GM11168 (cell line): Measurements from ENCODE around the gene MCRIP2.

Experiments
- in situ Hi-C: fragments of 300-500 bp; cut with MboI; formaldehyde crosslinking; loops from one replicate; pipeline ENCODE4 v1.12.0; 2022; ENCODE audit warnings: low sequenced_read_pairs; ENCODE audit not compliant: unreplicated experiment

MCRIP2 gene

DNA sequence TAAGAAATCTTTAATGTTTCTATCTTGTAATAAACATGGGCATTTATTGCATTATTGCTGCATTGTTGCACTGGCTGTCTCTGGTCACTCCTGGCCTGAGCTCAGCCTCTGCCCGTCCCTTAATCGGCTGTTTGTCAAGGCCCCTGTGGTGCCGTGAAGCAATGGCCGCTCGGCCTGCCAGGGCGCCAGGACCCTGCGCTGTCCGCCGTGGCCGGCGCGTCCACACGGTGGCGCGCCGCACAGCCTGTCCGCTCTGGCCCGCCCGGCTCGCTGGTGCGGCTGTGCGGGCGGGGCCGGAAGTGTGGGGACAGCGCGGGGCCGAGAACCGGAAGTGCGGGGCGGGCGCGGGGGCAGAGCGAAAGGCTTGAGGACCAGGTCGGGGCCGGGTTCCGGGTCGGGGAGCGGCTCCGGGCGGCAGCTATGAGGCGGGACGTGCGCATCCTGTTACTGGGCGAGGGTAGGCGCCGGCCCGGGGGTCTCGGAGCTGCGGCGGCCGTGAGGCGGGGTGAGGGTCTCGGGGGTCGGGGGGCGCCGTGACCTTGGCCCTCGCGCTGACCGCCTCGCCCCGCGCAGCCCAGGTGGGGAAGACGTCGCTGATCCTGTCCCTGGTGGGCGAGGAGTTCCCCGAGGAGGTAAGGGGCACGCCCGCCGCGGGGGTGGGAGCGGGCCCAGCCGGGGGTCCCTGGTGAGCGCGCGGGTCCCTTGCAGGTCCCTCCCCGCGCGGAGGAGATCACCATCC lies 26.3 kb downstream of the MCRIP2 start, which contains the start of gene RHOT2:
TSS of gene RHOT2 (plus strand) at position 353 of the 739 bp plus-strand sequence. CDS start at position 421, 68 bp downstream.
- in situ Hi-C loops = no loop called here

DNA sequence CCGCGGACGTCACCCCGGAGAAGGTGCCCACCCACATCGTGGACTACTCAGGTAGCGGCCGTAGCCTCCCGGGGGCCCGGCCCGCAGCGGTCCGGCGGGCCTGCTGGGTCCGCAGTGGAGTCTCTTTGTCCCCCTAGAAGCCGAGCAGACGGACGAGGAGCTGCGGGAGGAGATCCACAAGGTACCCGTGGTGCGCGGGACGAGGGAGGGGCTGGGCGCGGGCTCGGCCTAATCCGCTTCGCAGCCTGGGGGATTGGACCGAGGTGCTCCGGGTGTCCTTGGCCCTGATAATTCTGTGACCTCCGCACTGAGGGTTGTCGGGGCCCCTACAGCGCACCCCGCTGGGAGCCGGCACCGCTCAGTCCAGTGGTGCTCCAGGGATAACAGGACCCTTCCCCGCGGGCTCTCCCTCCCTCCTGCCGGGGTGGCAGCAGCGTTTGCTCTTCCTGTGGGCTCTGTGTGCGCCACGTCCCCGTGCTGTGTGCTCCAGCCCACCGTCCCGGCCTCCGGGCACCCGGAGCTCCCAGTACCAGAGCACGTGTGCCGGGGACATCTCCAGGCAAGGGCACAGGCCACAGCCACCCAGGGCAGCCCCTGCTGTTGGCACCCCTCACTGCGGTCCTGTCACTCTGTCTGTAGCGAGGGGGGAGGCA lies 27.0 kb downstream of the MCRIP2 start:
- in situ Hi-C loops = no loop called here

DNA sequence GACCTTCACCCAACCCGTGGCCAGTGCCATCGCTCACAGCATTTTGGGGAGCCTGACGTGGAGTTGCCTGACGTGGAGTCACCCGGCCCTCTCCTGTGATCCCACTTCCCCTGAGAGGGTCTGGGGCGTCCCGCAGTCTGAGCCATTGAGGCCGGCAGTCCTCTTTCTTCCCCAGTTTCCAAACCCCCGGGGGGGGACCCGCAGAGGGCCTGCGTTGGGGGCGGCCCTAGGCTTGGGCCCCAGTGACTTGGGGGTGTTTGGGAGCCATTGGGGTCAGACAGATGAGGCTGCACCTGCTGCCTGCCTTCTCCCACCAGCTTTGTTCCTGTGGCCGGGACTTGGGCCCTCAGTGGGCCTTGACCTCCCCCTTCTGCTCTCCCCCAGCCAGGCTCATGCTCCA lies 28.0 kb downstream of the MCRIP2 start:
- in situ Hi-C loops = no loop called here

DNA sequence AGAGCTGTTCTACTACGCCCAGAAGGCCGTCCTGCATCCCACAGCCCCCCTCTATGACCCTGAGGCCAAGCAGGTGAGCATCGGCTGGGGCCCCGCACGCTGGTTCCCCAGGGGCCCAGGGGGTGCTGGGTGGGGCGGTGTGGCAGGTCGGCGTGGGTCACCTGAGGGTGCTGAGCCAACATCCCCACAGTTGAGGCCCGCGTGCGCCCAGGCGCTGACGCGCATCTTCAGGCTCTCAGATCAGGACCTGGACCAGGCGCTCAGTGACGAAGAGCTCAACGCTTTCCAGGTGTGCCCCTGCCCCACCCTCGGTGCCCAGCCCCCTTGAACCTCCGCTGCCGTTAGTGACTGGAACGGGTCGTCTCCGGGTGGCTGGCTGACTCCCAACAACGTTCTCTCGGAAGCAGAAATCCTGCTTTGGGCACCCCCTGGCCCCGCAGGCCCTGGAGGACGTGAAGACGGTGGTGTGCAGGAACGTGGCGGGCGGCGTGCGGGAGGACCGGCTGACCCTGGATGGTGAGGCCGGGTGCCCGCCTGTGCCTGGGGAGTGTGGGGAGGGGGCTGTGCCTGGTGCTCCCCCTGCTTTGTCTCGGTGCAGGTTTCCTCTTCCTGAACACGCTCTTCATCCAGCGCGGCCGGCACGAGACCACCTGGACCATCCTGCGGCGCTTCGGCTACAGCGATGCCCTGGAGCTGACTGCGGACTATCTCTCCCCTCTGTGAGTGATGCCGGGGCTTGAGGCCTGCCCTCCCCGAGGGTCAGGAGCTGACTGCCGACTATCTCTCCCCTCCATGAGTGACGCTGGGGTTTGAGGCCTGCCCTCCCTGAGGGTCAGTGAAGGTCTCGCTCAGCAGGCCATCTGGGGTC lies 29.1 kb downstream of the MCRIP2 start:
- in situ Hi-C loops = no loop called here

DNA sequence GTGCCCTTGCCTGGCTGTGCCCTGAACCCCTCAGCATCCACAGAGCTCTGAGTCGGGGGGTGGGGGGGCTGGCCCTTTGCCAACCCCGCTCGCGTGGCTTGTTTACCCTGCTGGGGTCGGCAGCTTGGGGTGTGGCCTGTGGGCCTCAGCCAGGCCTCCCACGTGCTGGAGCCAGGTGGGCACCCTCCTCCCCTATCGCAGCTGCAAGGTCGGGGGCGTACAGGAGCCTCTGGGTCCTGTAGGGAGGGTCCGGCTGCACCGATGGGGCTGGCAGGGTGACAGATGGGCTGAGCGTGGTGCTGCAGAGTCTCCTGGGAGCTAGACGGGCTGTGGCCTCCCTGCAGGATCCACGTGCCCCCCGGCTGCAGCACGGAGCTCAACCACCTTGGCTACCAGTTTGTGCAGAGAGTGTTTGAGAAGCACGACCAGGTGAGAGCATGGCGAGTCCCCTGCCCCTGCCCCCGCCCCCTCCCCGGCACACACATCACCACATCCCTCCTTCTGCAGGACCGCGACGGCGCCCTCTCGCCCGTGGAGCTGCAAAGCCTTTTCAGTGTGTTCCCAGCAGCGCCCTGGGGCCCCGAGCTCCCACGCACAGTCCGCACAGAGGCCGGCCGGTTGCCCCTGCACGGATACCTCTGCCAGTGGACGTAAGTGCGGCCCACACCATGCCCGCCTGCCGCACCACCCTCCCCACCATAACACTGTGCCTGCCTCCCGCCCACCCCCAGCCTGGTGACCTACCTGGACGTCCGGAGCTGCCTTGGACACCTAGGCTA lies 29.9 kb downstream of the MCRIP2 start:
- in situ Hi-C loops = no loop called here

DNA sequence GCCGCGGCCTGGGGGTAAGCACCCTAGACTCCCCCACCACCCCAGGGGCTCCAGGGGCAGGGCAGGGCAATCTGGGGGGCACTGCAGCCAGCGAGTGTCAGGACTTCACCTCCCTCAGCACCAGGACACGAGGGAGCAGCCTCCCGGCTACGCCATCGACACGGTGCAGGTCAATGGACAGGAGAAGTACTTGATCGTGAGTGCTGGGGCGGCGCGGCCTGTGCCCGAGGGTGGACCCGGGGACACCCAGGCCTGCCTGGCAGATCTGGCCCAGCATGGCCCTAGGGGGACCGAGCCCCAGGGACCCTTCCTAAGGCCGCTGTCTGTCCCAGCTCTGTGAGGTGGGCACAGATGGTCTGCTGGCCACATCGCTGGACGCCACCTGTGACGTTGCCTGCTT lies 30.7 kb downstream of the MCRIP2 start:
- in situ Hi-C loops = no loop called here

DNA sequence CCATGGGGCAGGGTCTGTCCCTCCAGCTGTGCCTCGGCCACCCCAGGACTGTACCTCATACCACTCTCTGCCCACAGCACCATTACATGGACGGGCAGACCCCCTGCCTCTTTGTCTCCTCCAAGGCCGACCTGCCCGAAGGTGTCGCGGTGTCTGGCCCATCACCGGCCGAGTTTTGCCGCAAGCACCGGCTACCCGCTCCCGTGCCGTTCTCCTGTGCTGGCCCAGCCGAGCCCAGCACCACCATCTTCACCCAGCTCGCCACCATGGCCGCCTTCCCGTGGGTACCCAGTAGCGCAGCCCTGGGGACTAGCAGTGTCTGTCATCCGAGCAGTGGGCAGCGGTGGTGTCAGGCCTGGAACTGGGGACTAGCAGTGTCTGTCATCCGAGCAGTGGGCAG lies 31.2 kb downstream of the MCRIP2 start:
- in situ Hi-C loops = no loop called here

DNA sequence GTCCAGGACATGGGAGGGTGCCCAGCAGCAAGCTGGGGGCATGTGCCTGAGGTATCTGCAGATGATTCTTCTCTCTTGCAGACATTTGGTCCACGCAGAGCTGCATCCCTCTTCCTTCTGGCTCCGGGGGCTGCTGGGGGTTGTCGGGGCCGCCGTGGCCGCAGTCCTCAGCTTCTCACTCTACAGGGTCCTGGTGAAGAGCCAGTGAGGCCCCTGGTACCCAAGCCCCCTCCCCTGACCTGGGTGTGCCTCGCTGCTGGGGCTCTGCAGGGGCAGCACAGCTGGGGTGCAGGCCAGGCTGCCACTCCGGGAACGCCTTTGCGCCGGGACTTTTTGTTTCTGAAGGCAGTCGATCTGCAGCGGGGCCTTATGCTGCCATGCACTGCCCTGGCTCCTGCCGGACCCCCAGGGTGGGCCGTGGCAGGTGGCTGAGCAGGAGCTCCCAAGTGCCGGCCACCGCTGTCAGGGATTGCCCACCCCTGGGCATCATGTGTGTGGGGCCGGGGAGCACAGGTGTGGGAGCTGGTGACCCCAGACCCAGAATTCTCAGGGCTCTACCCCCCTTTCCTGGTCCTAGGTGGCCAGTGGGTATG lies 31.9 kb downstream of the MCRIP2 start:
- in situ Hi-C loops = no loop called here

DNA sequence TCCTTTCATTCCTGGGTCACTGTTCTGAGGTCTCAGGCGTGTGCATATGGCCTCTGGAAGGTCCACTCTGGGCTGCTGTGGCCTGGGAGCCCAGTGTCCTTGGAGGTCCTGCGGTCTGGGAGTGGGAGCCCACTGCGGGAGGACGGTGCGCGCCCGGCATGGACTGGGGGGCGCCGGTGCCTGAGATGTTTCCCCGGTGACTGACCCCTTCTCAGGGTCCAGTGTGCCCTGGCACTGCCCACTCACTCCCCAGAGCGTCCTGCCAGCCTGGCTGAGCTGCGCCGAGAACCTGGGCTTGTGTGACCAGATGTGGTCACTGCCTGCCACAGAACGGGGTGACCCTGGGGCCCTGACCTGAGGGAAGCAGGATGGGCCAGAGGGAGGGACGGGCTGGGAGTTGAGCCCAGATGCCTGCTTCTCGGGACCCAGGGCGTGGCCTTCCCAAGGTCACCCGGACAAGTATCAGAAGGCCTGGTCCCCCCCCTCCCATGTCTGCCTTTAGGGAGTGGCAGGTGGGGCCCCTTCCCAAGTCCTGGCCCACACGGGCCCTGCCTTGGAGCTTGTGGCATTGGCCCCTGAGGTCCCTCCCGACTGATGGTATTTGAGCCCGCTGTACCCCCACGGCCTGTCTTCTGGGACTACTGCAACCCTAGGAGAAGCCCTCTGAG lies 32.7 kb downstream of the MCRIP2 start:
- in situ Hi-C loops = no loop called here

DNA sequence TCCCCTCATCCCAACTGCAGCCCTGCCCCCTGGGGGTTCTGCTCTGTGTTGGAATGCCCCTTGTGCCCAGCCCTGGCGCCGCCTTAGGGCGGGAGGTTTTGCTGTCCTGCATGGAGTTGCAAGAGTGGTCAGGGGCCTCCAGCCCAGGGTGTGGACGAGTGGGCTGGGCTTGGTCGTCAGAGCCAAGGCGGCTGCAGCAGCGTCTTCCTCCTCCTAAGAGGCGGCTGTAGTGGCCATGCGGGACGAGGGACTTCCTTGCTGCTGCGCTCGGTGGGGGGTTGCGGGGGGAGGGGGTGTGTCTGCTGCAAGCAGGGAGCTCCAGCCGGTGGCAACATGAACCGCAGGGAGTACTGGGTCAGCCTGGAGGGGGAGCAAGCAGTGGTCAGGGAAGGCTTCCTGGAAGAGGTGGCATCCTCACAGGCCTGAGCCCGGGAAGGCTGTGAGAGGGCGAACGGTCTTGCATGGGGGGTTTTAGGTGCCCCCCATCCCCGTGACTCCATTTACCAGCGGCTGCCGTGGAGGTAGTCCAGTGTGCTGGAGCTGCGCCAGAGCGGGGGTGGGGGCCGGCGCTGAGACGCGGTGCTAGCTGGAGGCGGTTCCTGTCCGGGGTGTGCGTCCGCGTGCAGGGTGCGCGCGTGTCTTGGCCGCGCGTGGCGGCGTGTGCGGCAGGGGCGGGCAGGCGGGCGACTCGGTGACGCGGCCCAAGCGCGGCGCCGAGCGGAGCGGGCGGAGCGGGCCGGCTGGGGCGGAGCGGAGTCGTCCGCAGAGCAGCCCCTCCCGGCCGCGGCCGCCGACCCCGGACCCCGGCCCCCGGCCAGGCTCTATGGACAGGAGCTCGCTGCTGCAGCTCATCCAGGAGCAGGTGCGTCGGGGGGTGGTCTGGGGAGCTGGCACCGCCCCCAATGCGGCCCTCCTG lies 33.6 kb downstream of the MCRIP2 start, which contains the start of gene RHBDL1:
TSS of gene RHBDL1 (plus strand) at position 704 of the 916 bp plus-strand sequence. CDS start at position 824, 120 bp downstream.
- in situ Hi-C loops = no loop called here

DNA sequence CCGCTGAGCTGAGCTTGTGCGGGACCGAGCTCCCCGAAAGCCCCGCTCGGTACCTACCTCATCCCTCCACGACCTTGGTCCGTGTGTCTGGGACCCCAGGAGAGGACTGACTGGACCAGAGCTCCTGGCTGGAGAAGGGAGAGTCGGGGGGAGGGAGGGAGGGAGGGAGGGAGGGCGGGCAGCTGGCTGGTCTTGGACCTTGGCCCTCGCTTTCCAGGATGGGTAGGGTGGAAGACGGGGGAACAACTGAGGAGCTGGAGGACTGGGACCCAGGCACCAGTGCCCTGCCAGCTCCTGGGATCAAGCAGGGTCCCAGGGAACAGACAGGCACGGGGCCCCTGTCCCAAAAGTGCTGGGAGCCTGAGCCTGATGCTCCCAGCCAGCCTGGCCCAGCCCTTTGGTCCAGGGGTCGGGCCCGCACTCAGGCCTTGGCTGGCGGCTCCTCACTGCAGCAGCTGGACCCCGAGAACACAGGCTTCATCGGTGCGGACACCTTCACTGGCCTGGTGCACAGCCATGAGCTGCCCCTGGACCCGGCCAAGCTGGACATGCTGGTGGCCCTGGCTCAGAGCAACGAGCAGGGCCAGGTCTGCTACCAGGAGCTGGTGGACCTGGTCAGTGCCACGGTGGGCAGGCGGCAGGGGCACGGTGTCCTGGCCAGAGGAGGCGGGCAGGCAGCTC lies 34.4 kb downstream of the MCRIP2 start:
- in situ Hi-C loops = no loop called here

DNA sequence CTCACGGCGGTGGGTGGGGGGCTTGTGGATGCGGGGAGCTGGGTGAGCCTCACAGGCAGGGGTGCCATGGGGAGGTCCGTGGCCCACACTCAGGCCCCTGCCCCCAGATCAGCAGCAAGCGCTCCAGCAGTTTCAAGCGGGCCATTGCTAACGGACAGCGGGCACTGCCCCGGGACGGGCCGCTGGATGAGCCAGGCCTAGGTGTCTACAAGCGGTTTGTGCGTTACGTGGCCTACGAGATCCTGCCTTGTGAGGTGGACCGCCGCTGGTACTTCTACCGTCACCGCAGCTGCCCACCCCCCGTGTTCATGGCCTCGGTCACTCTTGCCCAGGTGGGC lies 34.9 kb downstream of the MCRIP2 start:
- in situ Hi-C loops = no loop called here

DNA sequence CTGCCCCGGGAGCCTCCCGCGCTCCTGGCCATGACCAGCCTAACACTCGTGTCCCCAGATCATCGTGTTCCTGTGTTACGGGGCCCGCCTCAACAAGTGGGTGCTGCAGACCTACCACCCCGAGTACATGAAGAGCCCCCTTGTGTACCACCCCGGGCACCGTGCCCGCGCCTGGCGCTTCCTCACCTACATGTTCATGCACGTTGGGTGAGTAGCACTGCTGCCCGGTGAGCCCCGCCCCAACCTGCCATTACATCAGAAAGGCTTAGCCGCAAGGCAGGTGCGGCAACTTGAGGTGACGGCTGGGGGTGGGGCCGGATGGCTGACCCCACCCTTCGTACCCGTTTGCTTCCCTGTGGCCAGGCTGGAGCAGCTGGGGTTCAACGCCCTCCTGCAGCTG lies 35.3 kb downstream of the MCRIP2 start:
- in situ Hi-C loops = no loop called here

DNA sequence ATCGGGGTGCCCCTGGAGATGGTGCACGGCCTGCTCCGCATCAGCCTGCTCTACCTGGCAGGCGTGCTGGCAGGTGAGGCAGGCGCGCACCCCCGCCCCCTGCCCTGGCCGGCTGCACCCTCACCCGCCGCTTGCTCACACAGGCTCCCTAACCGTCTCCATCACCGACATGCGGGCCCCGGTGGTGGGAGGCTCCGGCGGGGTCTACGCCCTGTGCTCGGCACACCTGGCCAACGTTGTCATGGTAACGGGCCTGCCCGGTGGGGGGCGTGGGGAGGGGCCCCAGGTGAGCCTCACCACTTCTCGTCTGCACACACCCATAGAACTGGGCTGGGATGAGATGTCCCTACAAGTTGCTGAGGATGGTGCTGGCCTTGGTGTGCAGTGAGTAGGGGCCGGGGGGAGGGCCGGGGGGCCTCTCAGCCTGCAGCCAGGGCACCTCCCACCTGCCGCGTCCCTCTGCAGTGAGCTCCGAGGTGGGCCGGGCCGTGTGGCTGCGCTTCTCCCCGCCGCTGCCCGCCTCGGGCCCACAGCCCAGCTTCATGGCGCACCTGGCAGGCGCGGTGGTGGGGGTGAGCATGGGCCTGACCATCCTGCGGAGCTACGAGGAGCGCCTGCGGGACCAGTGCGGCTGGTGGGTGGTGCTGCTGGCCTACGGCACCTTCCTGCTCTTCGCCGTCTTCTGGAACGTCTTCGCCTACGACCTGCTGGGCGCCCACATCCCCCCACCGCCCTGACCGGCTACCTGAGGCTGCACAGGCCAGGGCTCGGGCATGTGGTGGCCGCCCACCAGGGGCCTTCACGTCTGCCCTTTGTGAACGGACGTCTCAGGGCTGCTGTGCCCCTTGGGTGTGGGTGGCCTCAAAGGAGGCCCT lies 35.9 kb downstream of the MCRIP2 start:
- in situ Hi-C loops = no loop called here

DNA sequence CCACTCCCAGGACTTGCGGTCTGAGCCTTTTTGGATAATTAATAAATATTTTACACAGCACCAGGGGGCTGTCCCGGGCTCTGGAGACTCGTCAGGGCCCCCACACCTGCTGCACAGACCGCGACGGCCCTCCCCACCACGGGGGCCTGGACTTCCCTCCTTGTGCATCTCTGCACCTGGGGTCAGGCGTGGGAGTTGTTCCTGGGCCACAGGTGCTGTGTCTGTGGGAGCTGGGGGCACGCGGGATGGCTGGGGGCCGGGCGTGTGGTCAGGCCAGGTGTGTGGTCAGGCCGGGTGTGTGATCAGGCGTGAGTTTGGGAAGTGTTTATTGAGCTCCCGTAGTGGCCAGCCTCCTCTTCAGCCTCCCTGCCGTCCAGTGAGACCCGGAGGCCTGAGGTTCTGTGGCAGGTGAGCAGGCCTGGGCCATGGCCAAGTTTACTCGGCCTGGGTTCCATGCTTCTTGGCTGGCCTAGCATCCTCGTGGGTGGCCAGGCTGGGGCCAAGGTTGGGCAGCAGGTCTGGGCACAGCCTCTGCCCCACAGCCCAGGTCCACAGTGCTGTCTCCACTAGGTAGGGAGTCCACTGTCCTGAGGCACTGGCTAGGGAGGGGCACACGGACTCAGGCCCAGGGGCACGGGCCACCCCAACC lies 36.7 kb downstream of the MCRIP2 start:
- in situ Hi-C loops = no loop called here
